ENCODE measurements around the gene MAMDC4.
A peak's percentile ranks its signal among the peaks of the same experiment; 100 is the strongest.

MAMDC4 gene

DNA sequence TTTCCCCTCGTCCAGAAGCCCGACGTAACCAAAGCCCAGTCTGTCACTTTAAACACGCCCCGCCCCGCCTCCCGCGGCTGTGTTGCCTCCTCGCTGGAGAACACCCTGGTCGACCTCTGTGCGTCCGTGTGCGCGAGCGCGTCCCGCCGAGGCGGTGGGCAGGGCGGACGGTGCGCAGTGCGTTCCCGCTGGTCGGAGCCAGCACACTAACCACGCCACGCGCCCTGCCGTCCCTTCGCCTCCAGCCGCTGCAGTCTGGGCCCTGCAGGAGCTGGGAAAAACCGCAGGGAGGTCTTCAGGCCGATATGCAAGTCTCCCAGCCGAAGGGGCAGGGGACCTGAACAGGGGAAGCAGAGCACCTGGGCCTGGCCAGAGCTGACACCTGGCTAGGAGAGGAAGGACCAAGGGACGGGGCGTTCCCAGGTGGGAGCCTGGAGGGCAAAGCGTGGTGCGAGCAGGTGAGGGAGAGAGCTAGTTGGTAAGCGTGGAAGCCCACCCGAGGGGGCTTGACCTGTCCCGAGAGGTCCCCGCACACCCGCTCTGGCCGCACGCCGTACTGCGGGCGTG, 4.2 kb upstream of the MAMDC4 start:
- Mint-ChIP-seq H3K36me3 (peaks cover 16 to 27% of the 10 kb centered on the region in 2 donors), H3K4me1 (peaks cover 26 to 42% of the 10 kb centered on the region in 2 donors), H3K9me3 (no peaks in the 10 kb centered on the region), H3K4me3 (peak overlapping the region; percentile 91 to 92), H3K27me3 (peaks cover 11 to 25% of the 10 kb centered on the region in 2 donors), H3K27ac (peak overlapping the region; percentile 98)
- DNase-seq (peak; percentile 65), ATAC-seq (replicated peaks) (peak; percentile 32 to 36)

GRCh38 chr9:136848393-136849037, 3.6 kb upstream of the MAMDC4 start:
- H3K4me3 Mint-ChIP-seq = peak overlapping the region; percentile 92 to 96
- H3K9me3 Mint-ChIP-seq = no peaks in the 10 kb centered on the region
- H3K4me1 Mint-ChIP-seq = peaks cover 24 to 38% of the 10 kb centered on the region in 2 donors
- peaks cover 16 to 27% of the 10 kb centered on the region in 2 donors for H3K36me3 Mint-ChIP-seq
- ATAC-seq (replicated peaks) (peak; percentile 10 to 14), DNase-seq (no peak)
- peaks cover 11 to 25% of the 10 kb centered on the region in 2 donors for H3K27me3 Mint-ChIP-seq
- peak overlapping the region; percentile 94 for H3K27ac Mint-ChIP-seq

- H3K27ac Mint-ChIP-seq = peak within 1 kb of the TSS; percentile 94
- peaks cover 19 to 32% of the 10 kb centered on the region in 2 donors for H3K4me1 Mint-ChIP-seq
- ATAC-seq (replicated peaks) (peak; percentile 92 to 94), DNase-seq (peak; percentile 96)
- H3K36me3 Mint-ChIP-seq = peaks cover 15 to 27% of the 10 kb centered on the region in 2 donors
- peaks cover 11 to 19% of the 10 kb centered on the region in 2 donors for H3K27me3 Mint-ChIP-seq
- H3K4me3 Mint-ChIP-seq = peak within 1 kb of the TSS; percentile 92 to 96
- H3K9me3 Mint-ChIP-seq = no peaks in the 10 kb centered on the region
Measured at GRCh38 chr9:136849038-136849959, 2.8 kb upstream of the MAMDC4 start, which contains the start of gene PHPT1. Gene PHPT1 (plus strand): TSS chr9:136849409. CDS start chr9:136849431, 22 bp downstream.

GRCh38 chr9:136849960-136850865, 1.9 kb upstream of the MAMDC4 start:
- DNase-seq (no peak), ATAC-seq (replicated peaks) (no peak)
- H3K9me3 Mint-ChIP-seq = no peaks in the 10 kb centered on the region
- peak overlapping the region; percentile 92 to 96 for H3K4me3 Mint-ChIP-seq
- H3K36me3 Mint-ChIP-seq = peaks cover 17 to 27% of the 10 kb centered on the region in 2 donors
- peaks cover 21 to 32% of the 10 kb centered on the region in 2 donors for H3K4me1 Mint-ChIP-seq
- H3K27me3 Mint-ChIP-seq = peaks cover 11 to 19% of the 10 kb centered on the region in 2 donors
- peak overlapping the region; percentile 86 for H3K27ac Mint-ChIP-seq

DNA sequence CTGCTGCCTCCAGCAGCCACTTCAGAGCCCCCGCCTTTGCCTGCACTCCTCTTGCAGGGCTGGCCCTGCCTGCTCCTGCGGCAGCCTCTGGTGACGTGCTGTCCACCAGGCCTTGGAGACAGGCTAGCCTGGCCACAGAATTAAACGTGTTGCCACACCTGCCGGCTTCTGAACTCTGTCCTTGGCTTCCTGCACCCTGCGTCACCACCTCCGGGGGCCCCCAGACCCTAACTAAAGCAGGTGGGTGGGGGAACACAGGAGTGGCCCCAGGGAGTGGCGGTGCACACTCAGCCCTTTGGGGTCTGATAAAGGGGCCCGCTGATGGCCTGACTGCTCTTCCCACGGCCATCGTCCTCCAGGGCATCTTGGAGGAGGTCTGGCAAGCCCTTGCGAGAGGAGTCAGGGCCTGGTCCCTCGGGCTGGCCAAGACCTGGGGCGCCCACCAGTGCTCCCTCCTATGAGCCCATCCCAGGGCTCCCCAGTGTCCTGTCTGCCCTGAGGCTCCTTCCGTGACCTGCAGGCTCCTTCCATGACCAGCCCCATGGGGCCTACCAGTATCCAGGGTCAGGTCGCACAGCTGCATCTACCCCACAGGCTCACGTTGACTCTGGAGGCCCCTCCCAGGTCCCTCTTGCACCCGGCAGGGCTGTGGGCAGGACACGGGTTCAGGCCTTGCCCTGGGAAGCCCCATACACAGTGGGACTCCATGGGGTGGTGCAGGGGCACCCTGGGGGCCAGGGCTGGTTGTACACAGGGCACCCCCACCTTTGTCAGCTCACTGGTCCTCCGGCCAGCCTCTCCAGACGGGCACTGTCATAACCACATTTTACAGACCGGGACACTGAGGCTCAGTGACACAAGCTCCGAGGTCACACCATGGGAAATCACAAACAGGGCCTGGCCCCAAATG, 1.0 kb upstream of the MAMDC4 start:
- ATAC-seq (replicated peaks) (no peak), DNase-seq (no peak)
- Mint-ChIP-seq H3K4me1 (peaks cover 21 to 32% of the 10 kb centered on the region in 2 donors), H3K27ac (peak overlapping the region; percentile 42), H3K36me3 (peaks cover 17 to 26% of the 10 kb centered on the region in 2 donors), H3K27me3 (peaks cover 11 to 18% of the 10 kb centered on the region in 2 donors), H3K9me3 (no peaks in the 10 kb centered on the region), H3K4me3 (peak overlapping the region; percentile 8 to 96)

DNA sequence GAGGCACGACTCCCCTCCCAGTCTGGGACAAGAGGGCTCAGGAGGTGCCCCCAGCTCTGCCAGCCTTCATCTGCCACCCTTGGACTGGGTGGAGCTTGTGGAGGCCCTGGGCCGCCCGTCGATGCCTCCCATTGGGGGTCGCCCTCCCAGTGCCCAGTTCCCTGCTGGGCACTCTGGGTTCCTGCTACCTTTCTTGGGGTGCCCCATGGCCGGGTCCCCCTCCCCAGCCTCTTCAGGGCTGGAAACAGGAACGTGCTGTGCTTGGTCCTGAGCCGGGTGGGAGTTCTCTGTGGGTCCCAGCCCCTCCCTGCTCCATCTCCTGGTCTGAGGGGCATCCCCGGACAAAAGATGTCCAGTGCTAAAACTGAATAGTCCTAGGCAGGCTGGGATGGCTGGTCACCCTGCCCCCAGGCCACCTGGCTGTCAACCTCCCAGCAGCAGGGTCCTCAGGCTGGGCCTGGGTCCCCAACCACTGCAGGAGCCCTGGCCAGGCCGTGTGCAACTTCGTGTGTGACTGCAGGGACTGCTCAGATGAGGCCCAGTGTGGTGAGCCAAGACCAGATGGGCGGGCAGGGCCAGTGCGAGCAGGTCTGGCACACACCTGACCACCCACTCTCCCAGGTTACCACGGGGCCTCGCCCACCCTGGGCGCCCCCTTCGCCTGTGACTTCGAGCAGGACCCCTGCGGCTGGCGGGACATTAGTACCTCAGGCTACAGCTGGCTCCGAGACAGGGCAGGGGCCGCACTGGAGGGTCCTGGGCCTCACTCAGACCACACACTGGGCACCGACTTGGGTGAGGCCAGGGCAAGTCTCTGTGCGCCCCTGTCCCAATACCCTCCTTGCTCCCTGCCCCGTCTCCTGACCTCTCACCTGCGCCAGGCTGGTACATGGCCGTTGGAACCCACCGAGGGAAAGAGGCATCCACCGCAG, 784 bp downstream of the MAMDC4 start:
- Mint-ChIP-seq H3K4me3 (no peak overlapping the region), H3K4me1 (peaks cover 11 to 16% of the 10 kb centered on the region in 2 donors), H3K27me3 (peaks cover 2% of the 10 kb centered on the region in 2 donors), H3K36me3 (peaks cover 13 to 18% of the 10 kb centered on the region in 2 donors), H3K9me3 (no peaks in the 10 kb centered on the region), H3K27ac (no peak overlapping the region)
- ATAC-seq (replicated peaks) (no peak), DNase-seq (no peak)

- Mint-ChIP-seq H3K9me3 (no peaks in the 10 kb centered on the region), H3K27ac (no peak overlapping the region), H3K4me1 (peaks cover 9 to 14% of the 10 kb centered on the region in 2 donors), H3K4me3 (no peak overlapping the region), H3K27me3 (no peaks in the 10 kb centered on the region), H3K36me3 (peaks cover 11 to 17% of the 10 kb centered on the region in 2 donors)
- ATAC-seq (replicated peaks) = no peak
- no peak for DNase-seq
Measured at GRCh38 chr9:136853596-136854112, 1.5 kb downstream of the MAMDC4 start.

DNA sequence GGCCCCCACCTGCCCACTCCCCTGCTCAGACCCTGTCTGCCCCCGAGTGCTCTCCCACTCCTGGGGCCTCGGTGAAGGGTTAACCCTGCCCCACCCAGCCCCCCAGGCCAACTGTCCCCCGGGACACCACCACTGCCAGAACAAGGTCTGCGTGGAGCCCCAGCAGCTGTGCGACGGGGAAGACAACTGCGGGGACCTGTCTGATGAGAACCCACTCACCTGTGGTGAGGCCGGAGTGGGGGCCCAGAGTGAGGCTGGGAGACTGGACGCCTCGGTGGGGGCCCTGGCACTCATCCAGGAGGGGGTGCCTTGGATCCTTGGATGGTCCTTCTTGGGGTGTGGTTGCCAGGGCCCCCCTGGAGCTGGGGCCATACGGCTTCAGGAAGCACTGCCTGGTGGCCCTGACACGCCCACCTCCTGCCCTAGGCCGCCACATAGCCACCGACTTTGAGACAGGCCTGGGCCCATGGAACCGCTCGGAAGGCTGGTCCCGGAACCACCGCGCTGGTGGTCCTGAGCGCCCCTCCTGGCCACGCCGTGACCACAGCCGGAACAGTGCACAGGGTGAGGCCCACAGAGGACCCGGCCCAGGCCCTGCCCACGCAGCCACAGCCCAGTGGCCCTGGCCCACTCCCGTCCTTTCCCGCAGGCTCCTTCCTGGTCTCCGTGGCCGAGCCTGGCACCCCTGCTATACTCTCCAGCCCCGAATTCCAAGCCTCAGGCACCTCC, 2.1 kb downstream of the MAMDC4 start:
- Mint-ChIP-seq H3K9me3 (no peaks in the 10 kb centered on the region), H3K27me3 (no peaks in the 10 kb centered on the region), H3K27ac (peak overlapping the region; percentile 82), H3K36me3 (peaks cover 11 to 17% of the 10 kb centered on the region in 2 donors), H3K4me1 (peaks cover 8 to 14% of the 10 kb centered on the region in 2 donors), H3K4me3 (no peak overlapping the region)
- ATAC-seq (replicated peaks) = no peak
- DNase-seq = no peak

DNA sequence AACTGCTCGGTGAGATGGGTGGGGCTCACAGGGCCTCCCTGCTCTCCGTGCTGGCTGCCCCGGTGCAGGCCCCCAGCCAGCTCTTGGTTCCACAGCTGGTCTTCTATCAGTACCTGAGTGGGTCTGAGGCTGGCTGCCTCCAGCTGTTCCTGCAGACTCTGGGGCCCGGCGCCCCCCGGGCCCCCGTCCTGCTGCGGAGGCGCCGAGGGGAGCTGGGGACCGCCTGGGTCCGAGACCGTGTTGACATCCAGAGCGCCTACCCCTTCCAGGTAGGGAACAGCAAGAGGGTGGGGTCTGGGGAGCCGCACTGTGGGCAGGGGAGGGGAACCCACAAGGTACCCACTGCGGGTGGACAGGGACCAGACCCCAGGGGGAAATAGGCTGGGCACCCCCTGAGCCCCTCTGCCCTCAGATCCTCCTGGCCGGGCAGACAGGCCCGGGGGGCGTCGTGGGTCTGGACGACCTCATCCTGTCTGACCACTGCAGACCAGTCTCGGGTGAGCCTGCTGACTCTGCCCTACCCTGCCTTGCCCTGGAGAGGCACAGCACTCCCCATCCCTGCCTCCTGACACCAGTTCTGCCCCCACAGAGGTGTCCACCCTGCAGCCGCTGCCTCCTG, 2.8 kb downstream of the MAMDC4 start:
- no peak for DNase-seq
- H3K9me3 Mint-ChIP-seq = no peaks in the 10 kb centered on the region
- H3K27me3 Mint-ChIP-seq = no peaks in the 10 kb centered on the region
- H3K27ac Mint-ChIP-seq = peak overlapping the region; percentile 82
- H3K36me3 Mint-ChIP-seq = peaks cover 11 to 17% of the 10 kb centered on the region in 2 donors
- H3K4me1 Mint-ChIP-seq = peaks cover 4 to 9% of the 10 kb centered on the region in 2 donors
- no peak for ATAC-seq (replicated peaks)
- H3K4me3 Mint-ChIP-seq = no peak overlapping the region

GRCh38 chr9:136855461-136856078, 3.4 kb downstream of the MAMDC4 start:
- H3K4me3 Mint-ChIP-seq = no peak overlapping the region
- H3K27ac Mint-ChIP-seq = no peak overlapping the region
- H3K27me3 Mint-ChIP-seq = no peaks in the 10 kb centered on the region
- no peaks in the 10 kb centered on the region for H3K9me3 Mint-ChIP-seq
- ATAC-seq (replicated peaks) = no peak
- H3K36me3 Mint-ChIP-seq = peaks cover 11 to 17% of the 10 kb centered on the region in 2 donors
- no peak for DNase-seq
- peaks cover 3 to 4% of the 10 kb centered on the region in 2 donors for H3K4me1 Mint-ChIP-seq

All from stimulated activated naive B cell treated with anti-CD40 and anti-IgM and Interleukin-4, amounts not matched to agents 10 μg/mL and 1 μg/mL and 100 μg/mL, for 72 hours (primary cell).